Measurements from ENCODE around the gene EXD1.
"Not testable (repeated sequence)": the region's sequence is repeated elsewhere in the genome, so short reads cannot be mapped to it uniquely, and the experiment has no call there.

Gene EXD1

GRCh38 chr15:41230650-41231421 lies at the start of gene EXD1, which contains the start of gene CHP1:
Gene EXD1 (minus strand): TSS chr15:41230757. CDS start chr15:41226575, 4,182 bp downstream.
Gene CHP1 (plus strand): TSS chr15:41231268. CDS start chr15:41231383, 115 bp downstream.
- Histone ChIP-seq H3K36me3 (0 out of 2 replicates have a peak, but pooled peaks cover 4% of the 10 kb centered on the region), H3K4me2 (peak within 1 kb of the TSS; percentile 92), H3K27me3 (no peaks in the 10 kb centered on the region), H3K4me3 (peak within 1 kb of the TSS; percentile 78), H3K9me3 (no peaks in the 10 kb centered on the region), H3K27ac (peak within 1 kb of the TSS; percentile 80), H4K20me1 (peaks cover 17% of the 10 kb centered on the region), H3K9ac (peak within 1 kb of the TSS; percentile 88), H3K4me1 (peaks cover 19% of the 10 kb centered on the region)
- TF ChIP-seq Cebpa-rat (IDR thresholded peaks at IDR 0.05) = no peak

GRCh38 chr15:41279535-41280283 lies 49.2 kb upstream of the EXD1 start:
- Histone ChIP-seq H3K4me1 (peaks cover 30% of the 10 kb centered on the region), H3K4me3 (no peak overlapping the region), H3K27ac (no peak overlapping the region), H3K9ac (no peak overlapping the region), H3K4me2 (no peak overlapping the region), H4K20me1 (no peaks in the 10 kb centered on the region), H3K27me3 (no peaks in the 10 kb centered on the region), H3K9me3 (no peaks in the 10 kb centered on the region), H3K36me3 (peaks cover 48% of the 10 kb centered on the region)
- no peak for TF ChIP-seq Cebpa-rat (IDR thresholded peaks at IDR 0.05)

GRCh38 chr15:41278319-41278718 lies 47.8 kb upstream of the EXD1 start:
- Histone ChIP-seq H3K27me3 (no peaks in the 10 kb centered on the region), H3K4me2 (no peak overlapping the region), H3K9me3 (no peaks in the 10 kb centered on the region), H4K20me1 (no peaks in the 10 kb centered on the region), H3K36me3 (peaks cover 61% of the 10 kb centered on the region), H3K4me1 (peaks cover 28% of the 10 kb centered on the region), H3K27ac (no peak overlapping the region), H3K4me3 (no peak overlapping the region), H3K9ac (no peak overlapping the region)
- TF ChIP-seq Cebpa-rat (IDR thresholded peaks at IDR 0.05) = no peak

- Histone ChIP-seq H3K9ac (no peak overlapping the region), H3K27ac (no peak overlapping the region), H3K36me3 (peaks cover 73% of the 10 kb centered on the region), H3K9me3 (no peaks in the 10 kb centered on the region), H3K27me3 (no peaks in the 10 kb centered on the region), H3K4me1 (peaks cover 13% of the 10 kb centered on the region), H4K20me1 (no peaks in the 10 kb centered on the region), H3K4me2 (no peak overlapping the region), H3K4me3 (no peak overlapping the region)
- TF ChIP-seq Cebpa-rat (IDR thresholded peaks at IDR 0.05) = no peak
Measured at GRCh38 chr15:41276831-41277230, 46.3 kb upstream of the EXD1 start.

- Histone ChIP-seq H3K9ac (no peak overlapping the region), H3K27ac (no peak overlapping the region), H3K4me3 (no peak overlapping the region), H3K4me2 (no peak overlapping the region), H3K27me3 (no peaks in the 10 kb centered on the region), H3K36me3 (peaks cover 70% of the 10 kb centered on the region), H3K9me3 (no peaks in the 10 kb centered on the region), H3K4me1 (no peaks in the 10 kb centered on the region), H4K20me1 (no peaks in the 10 kb centered on the region)
- no peak for TF ChIP-seq Cebpa-rat (IDR thresholded peaks at IDR 0.05)
Measured at GRCh38 chr15:41269887-41270286, 39.3 kb upstream of the EXD1 start.

- peak overlapping the region; percentile 30; the same call in 1 of the 2 replicates for H3K27ac ChIP-seq
Measured at GRCh38 chr15:41263891-41264351, 33.4 kb upstream of the EXD1 start.

GRCh38 chr15:41262571-41262970 lies 32.0 kb upstream of the EXD1 start:
- TF ChIP-seq Cebpa-rat (IDR thresholded peaks at IDR 0.05) = no peak

More at GRCh38 chr15:41263891-41264351, 33.4 kb upstream of the EXD1 start:
- peaks cover 59% of the 10 kb centered on the region for H3K36me3 ChIP-seq
- no peaks in the 10 kb centered on the region for H3K27me3 ChIP-seq
- no peak for TF ChIP-seq Cebpa-rat (IDR thresholded peaks at IDR 0.05)
- H4K20me1 ChIP-seq = no peaks in the 10 kb centered on the region
- no peak overlapping the region for H3K4me3 ChIP-seq
- H3K9me3 ChIP-seq = peaks cover 14% of the 10 kb centered on the region
- peak overlapping the region; percentile 0; the same call in 1 of the 2 replicates for H3K4me2 ChIP-seq
- H3K9ac ChIP-seq = no peak overlapping the region
- peaks cover 32% of the 10 kb centered on the region for H3K4me1 ChIP-seq

GRCh38 chr15:41260924-41261323 lies 30.4 kb upstream of the EXD1 start:
- H3K4me2 ChIP-seq, H4K20me1 ChIP-seq, H3K4me3 ChIP-seq, H3K27me3 ChIP-seq, H3K9ac ChIP-seq, H3K27ac ChIP-seq: not testable (repeated sequence)
- H3K36me3 ChIP-seq = peaks cover 51% of the 10 kb centered on the region
- H3K4me1 ChIP-seq = peaks cover 42% of the 10 kb centered on the region
- peaks cover 14% of the 10 kb centered on the region for H3K9me3 ChIP-seq

More at GRCh38 chr15:41262571-41262970, 32.0 kb upstream of the EXD1 start:
- Histone ChIP-seq H3K27me3 (no peaks in the 10 kb centered on the region), H3K36me3 (peaks cover 62% of the 10 kb centered on the region), H3K27ac (no peak overlapping the region), H3K9me3 (peaks cover 14% of the 10 kb centered on the region), H3K9ac (no peak overlapping the region), H3K4me1 (peaks cover 40% of the 10 kb centered on the region), H3K4me3 (no peak overlapping the region), H3K4me2 (no peak overlapping the region), H4K20me1 (no peaks in the 10 kb centered on the region)

- peaks cover 55% of the 10 kb centered on the region for H3K4me1 ChIP-seq
- no peaks in the 10 kb centered on the region for H3K27me3 ChIP-seq
- H3K36me3 ChIP-seq = peaks cover 39% of the 10 kb centered on the region
- H3K9ac ChIP-seq = no peak overlapping the region
- TF ChIP-seq Cebpa-rat (IDR thresholded peaks at IDR 0.05) = no peak
- H4K20me1 ChIP-seq = no peaks in the 10 kb centered on the region
- no peak overlapping the region for H3K4me3 ChIP-seq
- H3K9me3 ChIP-seq = peaks cover 14% of the 10 kb centered on the region
- 0 out of 2 replicates have a peak overlapping the region, but pooled peaks have one; percentile 37 for H3K27ac ChIP-seq
- peak overlapping the region; percentile 34 for H3K4me2 ChIP-seq
Measured at GRCh38 chr15:41259546-41260189, 29.1 kb upstream of the EXD1 start.

Measured in BLaER1 (cell line).